ENCODE results near the gene MACROD2. TPM values are rescaled to one million over a fixed set of nuclear protein-coding genes. Genes with fewer than 3 reads are reported as not detected.

The MACROD2 gene
- total RNA-seq, 1 donor from 2014 or later = 3.5 TPM

GRCh38 chr20:14414560-14414959 is 419.2 kb downstream of the MACROD2 start:
- Histone ChIP-seq H3K4me3 (no peak overlapping the region), H3K4me1 (no peaks in the 10 kb centered on the region), H3K36me3 (no peaks in the 10 kb centered on the region), H3K27ac (no peak overlapping the region), H3K27me3 (no peaks in the 10 kb centered on the region), H3K9me3 (no peaks in the 10 kb centered on the region)
- DNase-seq (ENCODE audit: low spot score in 2 of 2) = no peak
- TF ChIP-seq CTCF (IDR thresholded peaks at IDR 0.05) = no peak
- intact Hi-C loops (cut with DNase I) = no loop called here

- TF ChIP-seq CTCF (IDR thresholded peaks at IDR 0.05) = no peak
- intact Hi-C loops (cut with DNase I) = no loop called here
- Histone ChIP-seq H3K4me3 (no peak overlapping the region), H3K36me3 (no peaks in the 10 kb centered on the region), H3K9me3 (no peaks in the 10 kb centered on the region), H3K4me1 (no peaks in the 10 kb centered on the region), H3K27me3 (no peaks in the 10 kb centered on the region), H3K27ac (no peak overlapping the region)
- no peak for DNase-seq (ENCODE audit: low spot score in 2 of 2)
Measured at GRCh38 chr20:14415467-14415866, 420.2 kb downstream of the MACROD2 start.

GRCh38 chr20:14418376-14418775 is 423.1 kb downstream of the MACROD2 start:
- no peak overlapping the region for H3K27ac ChIP-seq
- intact Hi-C loops (cut with DNase I) = no loop called here
- no peak overlapping the region for H3K4me3 ChIP-seq
- H3K27me3 ChIP-seq = no peaks in the 10 kb centered on the region
- no peak for DNase-seq (ENCODE audit: low spot score in 2 of 2)
- no peak for TF ChIP-seq CTCF (IDR thresholded peaks at IDR 0.05)
- no peaks in the 10 kb centered on the region for H3K36me3 ChIP-seq
- H3K9me3 ChIP-seq = no peaks in the 10 kb centered on the region
- H3K4me1 ChIP-seq = no peaks in the 10 kb centered on the region

- no peak for TF ChIP-seq CTCF (IDR thresholded peaks at IDR 0.05)
Measured at GRCh38 chr20:14422892-14423291, 427.6 kb downstream of the MACROD2 start.

GRCh38 chr20:14431568-14431967 is 436.3 kb downstream of the MACROD2 start:
- no peaks in the 10 kb centered on the region for H3K4me1 ChIP-seq
- H3K27ac ChIP-seq = no peak overlapping the region
- no peaks in the 10 kb centered on the region for H3K9me3 ChIP-seq
- no peak overlapping the region for H3K4me3 ChIP-seq
- no peaks in the 10 kb centered on the region for H3K27me3 ChIP-seq
- intact Hi-C loops (cut with DNase I) = no loop called here
- DNase-seq (ENCODE audit: low spot score in 2 of 2) = no peak
- TF ChIP-seq CTCF (IDR thresholded peaks at IDR 0.05) = no peak
- H3K36me3 ChIP-seq = no peaks in the 10 kb centered on the region

More at GRCh38 chr20:14422892-14423291, 427.6 kb downstream of the MACROD2 start:
- DNase-seq (ENCODE audit: low spot score in 2 of 2) = no peak
- H3K27me3 ChIP-seq = no peaks in the 10 kb centered on the region
- intact Hi-C loops (cut with DNase I) = no loop called here
- H3K4me3 ChIP-seq = no peak overlapping the region
- H3K36me3 ChIP-seq = no peaks in the 10 kb centered on the region
- H3K27ac ChIP-seq = no peak overlapping the region
- no peaks in the 10 kb centered on the region for H3K9me3 ChIP-seq
- no peaks in the 10 kb centered on the region for H3K4me1 ChIP-seq

GRCh38 chr20:14432085-14432484 is 436.8 kb downstream of the MACROD2 start:
- no peak overlapping the region for H3K4me3 ChIP-seq
- no peak overlapping the region for H3K27ac ChIP-seq
- no peaks in the 10 kb centered on the region for H3K27me3 ChIP-seq
- no peaks in the 10 kb centered on the region for H3K36me3 ChIP-seq
- intact Hi-C loops (cut with DNase I) = no loop called here
- TF ChIP-seq CTCF (IDR thresholded peaks at IDR 0.05) = no peak
- H3K4me1 ChIP-seq = no peaks in the 10 kb centered on the region
- DNase-seq (ENCODE audit: low spot score in 2 of 2) = no peak
- no peaks in the 10 kb centered on the region for H3K9me3 ChIP-seq
